ENCODE measurements around the gene PTPRE. TPM values are rescaled to one million over a fixed set of nuclear protein-coding genes. Genes with fewer than 3 reads are reported as not detected.

Gene PTPRE
- total and polyA plus RNA-seq, 10 of the 15 experiments (the other 5 are each of a cell fraction or from before 2014, with no cell fraction given), result 2.9 to 7.6 (median 5.8) TPM

DNA sequence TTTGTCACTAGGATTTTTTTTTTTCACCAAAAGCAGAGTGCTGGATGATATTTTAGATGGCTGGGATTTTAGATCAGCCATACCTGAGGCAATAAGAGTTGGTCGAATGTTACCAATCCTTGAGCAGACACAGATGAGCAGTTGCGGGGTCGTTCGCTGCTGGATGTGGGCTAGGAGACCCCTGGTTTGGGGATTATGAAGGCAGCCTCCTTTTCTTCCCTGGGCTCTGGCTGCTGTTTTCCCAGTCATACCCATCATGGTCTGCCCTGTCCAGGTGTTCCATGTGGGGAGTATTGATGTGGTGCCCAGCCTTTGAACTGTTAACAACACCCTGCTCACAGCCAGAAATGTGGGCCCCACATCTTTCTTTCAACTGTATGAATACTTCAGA is 5.0 kb downstream of the PTPRE start:
- Histone ChIP-seq H4K20me1 (ENCODE audit: control insufficient read depth, insufficient read depth) (no peaks in the 10 kb centered on the region), H3K79me2 (ENCODE audit: control insufficient read depth, insufficient read depth, low read length) (no peaks in the 10 kb centered on the region), H3K9me3 (replicated peaks; ENCODE audit: control insufficient read depth, insufficient read depth, low read length) (no peaks in the 10 kb centered on the region; the same call in 2 of the 3 replicates), H2AFZ (ENCODE audit: control insufficient read depth, low read depth, low read length) (no peak overlapping the region), H3K4me3 (no peak overlapping the region), H3K9ac (ENCODE audit: control insufficient read depth, insufficient read depth, low read length) (no peak overlapping the region), H3K4me2 (ENCODE audit: control insufficient read depth, insufficient read depth) (no peak overlapping the region), H3K27ac (ENCODE audit: control insufficient read depth, insufficient read depth) (no peak overlapping the region), H3K36me3 (ENCODE audit: control insufficient read depth in 2 of 2, insufficient read depth in 2 of 2, low read length in 1 of 2) (no peaks in the 10 kb centered on the region), H3K4me1 (ENCODE audit: control insufficient read depth, insufficient read depth, low read length) (no peaks in the 10 kb centered on the region), H3K27me3 (replicated peaks in 1 of 2; ENCODE audit: control insufficient read depth in 2 of 2, insufficient read depth in 2 of 2, low read length in 1 of 2) (no peaks in the 10 kb centered on the region; a peak in 1 of 4 replicates)
- in situ Hi-C loops (cut with MboI), result no loop called here
- intact Hi-C loops (cut with micrococcal nuclease; ENCODE audit: unreplicated experiment), result no loop called here
- DNase-seq (ENCODE audit: low read depth, low spot score) (no peak), ATAC-seq (no peak), FAIRE-seq (no peak)
- CTCF ChIA-PET, result no interaction called here
- SMC1A ChIA-PET (ENCODE audit: uncharacterized antibody, unreplicated experiment), result no interaction called here
- RAD21 ChIA-PET (ENCODE audit: unreplicated experiment), result no interaction called here
- no TSS peak for BruUV-seq (replicated peaks)
- POLR2A ChIA-PET, result no interaction called here
- TF ChIP-seq CHD1 (IDR thresholded peaks at IDR 0.05; ENCODE audit: low read depth, low read length) (no peak), PAX5 (IDR thresholded peaks at IDR 0.05; ENCODE audit: borderline replicate concordance, low read depth, low read length) (no peak), ATF7 (IDR thresholded peaks at IDR 0.05; ENCODE audit: low read depth) (no peak), CHD4 (IDR thresholded peaks at IDR 0.05) (no peak), DPF2 (IDR thresholded peaks at IDR 0.05) (no peak)
- 26% methylated on average over 4 of the region's 4 CpGs for WGBS (ENCODE audit: insufficient coverage, insufficient replicate concordance, low lambda C conversion rate, missing lambda C conversion rate)

DNA sequence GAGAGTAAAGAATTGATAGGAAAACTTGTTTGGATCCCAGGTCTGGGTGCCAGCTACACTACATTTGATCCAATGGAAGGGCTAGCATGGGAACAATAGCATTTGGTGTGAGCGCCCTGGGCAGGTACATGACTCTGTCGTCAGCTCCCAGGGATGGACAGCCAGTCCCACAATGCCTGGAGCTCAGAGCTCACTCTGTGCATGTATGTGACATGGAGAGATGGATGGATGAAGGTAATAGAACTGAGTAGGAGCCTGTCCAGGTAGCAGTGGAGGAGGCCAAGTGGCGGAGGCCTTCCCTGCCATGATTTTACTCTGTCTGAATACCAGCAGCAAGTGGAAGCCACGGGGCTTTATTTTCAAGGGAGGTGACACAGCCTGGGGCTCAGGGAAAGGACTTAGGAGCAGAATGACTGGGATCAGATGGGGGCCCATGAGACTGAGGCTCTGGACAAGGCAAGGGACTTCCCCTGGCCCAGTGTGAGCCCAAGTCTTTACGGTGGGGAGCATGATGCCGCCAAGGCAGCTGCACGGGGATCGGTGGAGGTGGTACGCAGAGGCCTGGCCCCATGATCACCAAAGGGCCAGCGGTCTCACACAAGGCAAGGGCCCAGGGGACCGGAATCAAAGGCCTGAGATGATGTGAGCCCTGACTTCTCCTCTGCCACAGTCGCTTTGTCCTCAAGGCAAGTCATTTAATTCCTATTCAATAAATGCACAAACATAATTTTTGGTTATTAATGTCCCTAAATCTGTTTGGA is 5.9 kb downstream of the PTPRE start:
- Histone ChIP-seq H3K27me3 (replicated peaks in 1 of 2; ENCODE audit: control insufficient read depth in 2 of 2, insufficient read depth in 2 of 2, low read length in 1 of 2) (no peaks in the 10 kb centered on the region), H3K9ac (ENCODE audit: control insufficient read depth, insufficient read depth, low read length) (no peak overlapping the region), H2AFZ (ENCODE audit: control insufficient read depth, low read depth, low read length) (no peak overlapping the region), H4K20me1 (ENCODE audit: control insufficient read depth, insufficient read depth) (no peaks in the 10 kb centered on the region), H3K4me1 (ENCODE audit: control insufficient read depth, insufficient read depth, low read length) (no peaks in the 10 kb centered on the region), H3K27ac (ENCODE audit: control insufficient read depth, insufficient read depth) (no peak overlapping the region), H3K4me2 (ENCODE audit: control insufficient read depth, insufficient read depth) (no peak overlapping the region), H3K4me3 (no peak overlapping the region), H3K9me3 (replicated peaks; ENCODE audit: control insufficient read depth, insufficient read depth, low read length) (no peaks in the 10 kb centered on the region; the same call in 2 of the 3 replicates), H3K36me3 (ENCODE audit: control insufficient read depth in 2 of 2, insufficient read depth in 2 of 2, low read length in 1 of 2) (no peaks in the 10 kb centered on the region), H3K79me2 (ENCODE audit: control insufficient read depth, insufficient read depth, low read length) (no peaks in the 10 kb centered on the region)
- TF ChIP-seq HDGF (IDR thresholded peaks at IDR 0.05) (no peak), CTCF (IDR thresholded peaks at IDR 0.05 in 2 of 3, conservative IDR thresholded peaks at IDR 0.05 in 1 of 3; ENCODE audit: control insufficient read depth in 2 of 3, extremely low read depth in 1 of 3, insufficient read depth in 1 of 3, low read depth in 3 of 3, low read length in 3 of 3) (no peak), PML (IDR thresholded peaks at IDR 0.05; ENCODE audit: low read length) (no peak), CHD2 (IDR thresholded peaks at IDR 0.05; ENCODE audit: borderline replicate concordance, low read depth, low read length) (no peak), CBX3 (IDR thresholded peaks at IDR 0.05; ENCODE audit: borderline replicate concordance, low read depth) (no peak), EGR1 (IDR thresholded peaks at IDR 0.05; ENCODE audit: borderline replicate concordance in 1 of 2, low read depth in 2 of 2, low read length in 2 of 2) (no peak)
- POLR2A ChIA-PET, result no interaction called here
- FAIRE-seq (no peak), DNase-seq (ENCODE audit: low read depth, low spot score) (no peak), ATAC-seq (no peak)
- intact Hi-C loops (cut with micrococcal nuclease; ENCODE audit: unreplicated experiment) (no loop called here), in situ Hi-C loops (cut with MboI) (no loop called here)
- SMC1A ChIA-PET (ENCODE audit: uncharacterized antibody, unreplicated experiment), result no interaction called here
- 37% methylated on average over 12 of the region's 12 CpGs for WGBS (ENCODE audit: insufficient coverage, insufficient replicate concordance, low lambda C conversion rate, missing lambda C conversion rate)
- BruUV-seq (replicated peaks), result no TSS peak
- CTCF ChIA-PET, result interaction anchor here (0.6 kb wide), 1 partner anchor 98 kb away, joined by 3 read pairs; no protein-coding TSS in a partner anchor
- RAD21 ChIA-PET (ENCODE audit: unreplicated experiment), result no interaction called here
